NK-92 (cell line): ENCODE data around the gene DDX20.
"Not testable (repeated sequence)": the region's sequence is repeated elsewhere in the genome, so short reads cannot be mapped to it uniquely, and the experiment has no call there.

ENCODE experiments used
- DNase-seq: peaks from one replicate; lab custom pipeline; 2025; ENCODE audit not compliant: unreplicated experiment; lab: John Stamatoyannopoulos, UW

Gene DDX20

DNA sequence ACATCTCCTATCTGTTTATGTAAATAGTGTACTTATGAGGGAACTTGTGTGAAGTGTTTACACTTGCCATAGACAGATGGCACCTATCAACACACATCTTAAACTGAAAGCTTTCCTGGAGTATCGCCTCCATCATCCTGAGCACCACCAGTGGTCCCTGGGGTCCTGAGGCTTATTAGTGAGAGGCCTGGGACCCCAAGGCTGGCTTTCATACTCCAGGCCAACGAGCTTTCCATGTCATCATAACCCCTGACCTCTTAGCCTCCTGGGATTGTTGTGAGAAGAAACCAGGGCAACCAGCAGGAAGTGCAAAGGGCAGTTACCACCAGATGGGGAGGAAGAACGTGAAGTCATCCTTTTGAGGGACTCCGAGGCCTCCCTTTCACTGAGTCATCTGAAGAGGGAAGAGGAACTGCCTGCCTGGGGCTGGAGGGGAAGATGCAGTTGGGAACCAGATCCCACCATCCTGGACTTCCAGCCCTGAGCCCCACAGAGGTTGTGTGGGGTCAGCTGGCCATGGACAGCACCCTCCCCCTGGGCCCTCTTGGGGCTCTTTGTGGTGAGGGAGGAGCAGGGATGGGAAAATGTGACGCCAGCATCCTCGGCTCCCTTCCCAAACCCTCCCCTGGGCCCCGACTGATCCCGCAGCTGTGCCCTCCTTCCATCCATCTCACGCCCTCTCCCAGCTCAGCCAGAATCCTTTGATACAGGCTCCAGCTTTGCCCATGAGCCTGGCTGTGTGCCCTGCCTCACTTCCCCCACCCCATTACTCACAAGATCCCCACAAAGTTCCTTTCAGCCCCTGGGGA lies 22.3 kb upstream of the DDX20 start:
- no peak for DNase-seq

DNA sequence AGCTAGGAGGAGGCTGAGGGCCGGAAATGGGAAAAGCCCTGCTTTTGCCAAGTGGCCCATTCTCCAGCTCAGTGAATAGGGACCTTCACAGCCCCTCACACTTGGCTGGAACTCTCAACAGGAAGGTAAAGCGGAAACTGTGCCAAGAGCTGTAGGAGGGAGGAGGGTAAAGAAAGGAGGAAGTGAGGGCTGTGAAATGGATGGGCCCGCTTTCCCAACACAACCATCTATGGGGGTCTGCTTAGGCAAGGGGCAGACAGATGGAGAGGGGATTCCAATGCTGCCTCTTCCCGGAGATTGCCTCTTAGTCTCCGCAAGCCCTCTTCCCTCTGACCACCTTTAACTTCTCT lies 21.7 kb upstream of the DDX20 start:
- DNase-seq = no peak

DNA sequence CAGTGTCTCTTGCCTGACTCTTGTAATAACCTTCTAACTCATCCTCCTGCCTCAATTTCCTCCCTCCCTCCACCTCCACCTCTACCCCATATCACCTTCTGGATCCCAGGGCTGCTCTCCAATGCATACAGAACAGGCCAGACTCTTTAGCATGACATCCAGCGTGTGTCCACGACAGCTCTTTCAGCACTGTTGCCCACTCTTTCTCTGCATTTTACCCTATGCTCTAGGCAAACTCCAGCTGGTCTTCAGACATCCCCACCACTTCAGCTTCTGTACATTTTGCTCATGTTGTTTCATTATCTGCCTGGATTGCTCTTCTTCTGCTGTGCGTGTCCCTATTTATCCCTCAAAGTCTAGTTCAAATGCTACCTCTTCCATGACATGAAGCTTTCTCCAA lies 21.3 kb upstream of the DDX20 start:
- DNase-seq = no peak

DNA sequence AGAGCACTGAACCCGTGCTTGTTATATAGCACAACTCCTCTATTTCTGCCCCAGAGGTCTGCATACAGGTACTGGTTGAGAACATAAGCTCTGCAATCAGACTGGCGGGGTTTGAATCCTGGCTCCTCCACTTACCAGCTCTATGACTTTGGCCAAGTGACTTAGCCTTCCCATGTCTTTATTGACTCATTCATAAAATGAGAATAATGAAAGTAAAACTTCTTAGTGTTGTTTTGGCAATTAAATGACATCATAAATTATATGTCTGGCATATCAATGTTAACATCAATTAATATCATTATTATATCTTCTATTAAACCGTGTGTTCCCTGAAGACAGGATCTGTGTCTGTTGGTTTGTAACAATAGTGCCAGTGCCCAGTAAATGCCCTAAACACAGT lies 20.8 kb upstream of the DDX20 start:
- DNase-seq = no peak

DNA sequence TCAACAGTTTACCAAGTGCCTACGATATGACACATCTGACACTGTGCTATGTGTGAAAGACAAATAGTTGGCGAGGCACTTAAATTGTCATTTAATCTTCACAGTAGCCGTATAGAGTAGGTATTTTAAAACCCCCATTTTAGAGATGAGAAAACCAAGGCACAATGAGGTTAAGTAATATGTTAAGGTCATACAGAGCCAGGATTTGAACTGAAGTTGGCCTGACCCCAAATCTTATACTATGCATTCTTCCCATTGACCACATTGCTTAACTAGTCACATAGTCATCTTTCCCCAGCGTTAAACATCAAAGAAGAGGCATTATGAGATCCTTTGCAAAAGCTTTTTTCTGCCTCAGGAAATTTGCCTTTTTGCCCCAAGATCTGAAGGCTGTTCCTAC lies 20.4 kb upstream of the DDX20 start:
- DNase-seq = no peak

DNA sequence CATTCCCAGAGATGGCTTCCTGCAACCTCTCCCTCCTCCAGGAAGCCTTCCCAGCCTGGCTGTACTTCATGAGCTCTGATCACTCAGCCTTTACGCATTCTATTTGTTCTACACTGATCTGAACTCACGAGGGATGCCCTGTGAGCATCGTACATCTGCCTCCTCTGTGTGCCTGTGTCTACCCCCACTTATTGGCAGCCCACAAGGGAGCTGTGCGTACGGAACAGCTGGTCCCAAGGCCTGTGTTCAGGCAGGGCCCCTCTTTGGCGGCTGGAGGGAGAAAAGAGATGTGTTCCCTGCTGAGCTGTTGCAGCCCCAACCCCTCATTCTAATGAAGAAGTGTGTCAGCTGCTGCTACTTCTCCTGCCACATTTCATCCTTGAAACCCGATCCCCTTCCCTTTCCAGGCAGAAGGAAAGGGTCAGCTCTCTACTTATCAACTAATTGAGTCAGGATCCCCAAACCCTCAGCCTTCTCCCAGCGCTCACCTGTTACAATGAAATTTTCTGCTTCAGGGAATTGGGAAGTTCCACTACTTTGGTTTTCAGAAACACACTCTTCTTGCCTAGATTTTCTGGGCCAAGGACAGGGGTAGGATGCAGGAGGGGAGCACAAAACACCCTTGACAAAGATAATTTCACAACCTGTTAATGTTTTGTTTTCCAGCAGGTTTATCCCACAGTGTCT lies 19.7 kb upstream of the DDX20 start:
- DNase-seq = no peak

DNA sequence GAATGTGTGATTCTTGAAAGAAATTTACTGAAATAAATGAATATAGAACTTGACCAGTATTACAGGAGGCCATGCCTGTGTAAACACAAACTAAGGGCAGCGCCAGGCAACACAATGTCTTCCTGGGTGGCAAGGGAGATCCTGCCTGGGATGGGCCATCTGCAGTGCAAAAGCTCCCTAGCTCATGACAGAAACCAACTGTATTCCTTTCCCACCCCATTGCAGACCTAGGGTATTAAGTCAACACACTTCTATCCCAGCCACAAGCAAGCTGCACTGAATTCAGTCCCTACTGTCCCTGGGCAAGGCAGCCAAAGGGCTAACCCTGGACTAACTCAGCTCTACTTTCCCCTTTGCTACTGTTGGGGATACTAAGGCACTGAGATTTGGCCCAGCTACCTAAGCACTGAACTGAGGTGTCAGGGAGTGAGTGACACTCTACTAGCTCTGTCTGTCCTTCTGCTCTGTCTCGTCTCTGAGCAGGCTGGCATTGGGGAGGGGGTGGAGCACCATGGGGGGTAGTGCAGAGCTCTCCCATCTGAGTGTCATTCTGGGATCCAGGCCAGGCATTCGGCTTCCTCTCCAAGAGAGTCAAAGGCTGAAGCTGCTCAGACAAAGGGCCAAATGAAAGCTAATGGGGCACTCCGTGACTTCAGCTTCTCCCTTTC lies 19.0 kb upstream of the DDX20 start:
- DNase-seq = no peak

DNA sequence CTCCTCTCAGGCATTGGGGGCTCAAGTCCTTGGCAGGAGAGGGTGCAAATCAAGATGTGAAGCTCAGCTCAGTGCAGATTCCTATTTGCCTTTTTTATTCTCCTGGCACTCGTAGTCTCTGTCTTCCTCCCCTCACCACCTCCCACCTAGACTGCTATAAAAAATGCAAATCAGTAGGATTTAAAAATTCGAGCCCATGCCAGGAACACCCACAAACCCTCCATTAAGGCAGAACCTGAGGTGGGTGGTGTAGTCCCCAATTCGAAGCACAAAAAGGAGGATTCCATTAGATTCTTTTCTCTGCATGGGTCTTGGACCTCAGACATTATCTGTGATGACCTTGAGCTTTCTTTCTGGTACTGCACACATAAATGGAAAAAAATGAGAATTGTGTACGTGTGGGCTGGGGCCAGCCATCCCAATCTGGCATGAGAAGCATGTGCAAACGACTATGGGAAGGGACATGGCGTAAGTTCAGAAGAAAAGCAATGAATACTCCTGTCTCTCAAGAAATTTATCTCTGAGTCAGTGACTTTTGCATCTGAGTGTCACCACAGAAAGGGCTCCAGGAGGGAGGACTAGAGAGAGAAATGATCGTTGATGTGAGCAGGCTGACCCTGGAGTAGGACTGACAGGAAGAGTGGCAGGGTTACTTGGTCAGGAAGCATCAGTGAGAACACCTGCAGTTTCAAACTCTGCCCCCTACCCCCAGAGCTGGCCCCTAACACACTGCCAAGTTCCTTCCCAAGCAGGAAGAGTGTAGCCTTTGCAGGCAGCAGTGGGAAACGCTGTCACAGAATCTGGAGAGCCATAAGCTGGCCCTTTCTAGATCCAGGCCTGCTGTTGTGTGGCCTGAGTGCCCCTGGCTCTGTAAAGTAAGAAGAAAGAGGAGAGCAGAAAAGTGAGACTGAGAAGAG lies 18.2 kb upstream of the DDX20 start:
- DNase-seq = no peak

DNA sequence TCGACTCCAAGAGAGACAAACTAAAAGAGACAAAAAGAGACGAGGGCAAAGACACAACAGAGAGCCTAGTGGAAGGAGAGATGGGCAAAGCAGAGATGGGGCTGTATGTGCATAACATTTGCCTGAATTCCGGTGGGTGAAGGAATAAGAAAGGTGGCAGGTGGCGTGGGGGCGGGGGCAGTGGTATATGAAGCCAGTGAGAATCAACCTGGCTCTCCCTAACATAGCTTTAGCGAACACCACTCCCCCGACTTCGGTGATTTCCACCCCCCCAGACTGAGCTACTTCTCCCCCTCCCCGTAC lies 17.6 kb upstream of the DDX20 start:
- no peak for DNase-seq

DNA sequence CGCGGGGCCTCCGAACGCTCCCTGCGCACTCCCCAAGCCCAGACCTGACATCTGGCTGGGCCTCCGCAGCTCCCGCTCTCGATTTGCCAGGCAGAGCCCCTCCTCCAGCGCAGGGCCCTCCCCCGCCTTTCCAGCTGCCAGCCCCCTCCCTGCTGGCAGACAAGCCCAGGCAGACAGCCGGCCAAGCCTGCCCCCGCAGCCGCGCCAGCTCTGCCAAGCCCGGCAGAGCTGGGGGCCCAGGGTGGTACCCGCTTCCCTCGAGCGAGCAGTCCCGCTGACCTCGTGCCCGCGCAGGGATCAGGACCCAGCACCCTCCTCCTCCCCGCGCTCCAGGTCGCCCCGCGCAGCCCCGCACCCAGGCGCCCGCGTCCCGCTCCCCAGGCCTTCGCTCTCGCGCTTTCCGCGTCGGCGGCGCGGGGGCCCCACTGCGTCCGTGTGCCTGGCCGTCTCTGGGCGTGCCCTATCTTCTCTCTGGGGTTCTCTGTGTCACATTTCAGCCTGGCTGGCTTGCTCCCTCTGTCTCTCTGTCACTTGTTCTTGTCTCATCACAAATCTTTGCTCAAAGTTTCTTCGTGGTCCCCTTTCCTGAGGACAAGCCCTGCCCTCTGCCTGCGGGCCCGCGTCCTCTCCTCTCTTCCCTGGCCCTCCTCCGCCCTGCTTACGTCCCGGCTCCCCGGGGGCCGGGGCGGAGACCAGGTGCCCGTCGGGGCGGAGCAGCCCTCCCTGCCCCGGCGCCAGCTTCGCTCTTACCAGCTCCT lies 17.1 kb upstream of the DDX20 start:
- no peak for DNase-seq

DNA sequence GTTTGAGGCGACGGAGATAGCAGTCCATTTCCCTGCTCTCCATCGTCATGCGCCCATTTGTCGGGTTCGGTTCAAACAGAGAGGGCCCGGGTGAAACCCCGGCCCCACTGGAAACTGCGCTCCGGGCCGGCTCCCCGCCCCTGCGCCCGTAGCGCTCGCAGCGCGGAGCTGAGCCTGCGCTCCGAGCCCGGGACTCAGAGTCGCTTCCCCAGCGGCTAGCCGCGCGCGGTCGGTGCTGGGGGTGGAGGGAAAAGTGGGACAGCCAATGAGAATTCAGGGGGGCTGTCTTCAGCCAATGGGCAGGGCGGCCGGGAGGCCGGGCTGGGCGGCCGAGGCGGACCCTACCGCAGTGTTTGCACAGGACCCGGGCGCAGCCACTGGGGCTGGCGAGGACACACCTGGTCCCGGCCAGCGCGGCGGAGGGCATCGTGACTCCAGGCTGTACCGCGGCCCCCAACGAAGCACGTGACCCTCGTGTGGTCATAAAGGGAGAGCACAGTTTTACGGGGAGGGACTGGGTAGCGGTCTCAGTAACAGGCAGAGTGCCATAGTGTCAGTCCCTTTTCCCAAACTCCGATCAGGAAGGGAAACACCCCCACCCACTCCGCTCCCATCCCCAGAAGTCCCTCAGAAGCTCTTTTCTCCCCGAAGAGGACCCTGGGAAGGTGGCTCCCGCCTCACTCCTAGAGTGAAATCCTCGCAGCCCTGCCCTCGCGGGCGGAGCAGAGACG lies 16.3 kb upstream of the DDX20 start, which contains the start of gene INKA2:
Gene INKA2 (minus strand): TSS at position 202 of the 731 bp plus-strand sequence. CDS start 153 bp downstream, at position 49.
- DNase-seq = no peak

DNA sequence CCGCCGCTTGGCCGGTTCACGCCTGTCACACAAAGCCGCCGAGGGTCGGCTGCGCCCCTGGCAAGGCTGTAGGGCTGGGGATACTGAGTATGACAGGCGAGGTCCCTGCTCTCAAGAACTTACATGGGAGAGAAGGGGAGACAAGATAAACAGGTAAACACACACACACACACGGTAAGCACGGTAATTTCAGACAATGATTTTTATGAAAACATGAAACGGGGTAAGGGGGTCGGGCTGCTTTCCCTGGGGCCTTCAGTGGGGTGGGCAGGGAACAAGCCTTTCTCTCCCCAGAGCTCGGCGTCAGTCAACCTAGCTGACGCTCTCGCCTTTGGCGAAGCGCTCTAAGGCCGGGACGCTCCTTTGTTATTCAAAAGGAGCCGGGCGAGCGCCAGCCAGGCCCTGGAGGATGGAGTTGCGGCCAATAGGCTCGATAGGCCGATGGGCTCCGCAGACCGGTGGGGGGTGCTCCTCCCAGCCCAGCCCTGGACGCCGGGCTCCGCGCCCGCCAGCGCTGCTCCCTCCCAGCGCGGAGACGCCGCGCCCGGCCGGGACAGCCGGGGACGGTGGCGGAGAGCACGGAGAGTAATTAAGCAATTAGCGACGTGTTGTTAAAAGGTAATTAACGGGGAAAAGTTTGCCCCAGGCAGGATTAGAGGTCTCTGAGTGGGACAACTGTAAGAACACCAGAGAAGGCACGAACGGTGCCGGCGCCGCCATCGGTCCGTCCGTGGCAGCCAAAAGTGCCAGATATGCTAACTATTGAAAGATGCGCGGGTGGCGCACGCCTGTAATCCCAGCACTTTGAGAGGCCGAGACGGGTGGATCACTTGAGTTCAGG lies 15.6 kb upstream of the DDX20 start:
- DNase-seq = no peak

DNA sequence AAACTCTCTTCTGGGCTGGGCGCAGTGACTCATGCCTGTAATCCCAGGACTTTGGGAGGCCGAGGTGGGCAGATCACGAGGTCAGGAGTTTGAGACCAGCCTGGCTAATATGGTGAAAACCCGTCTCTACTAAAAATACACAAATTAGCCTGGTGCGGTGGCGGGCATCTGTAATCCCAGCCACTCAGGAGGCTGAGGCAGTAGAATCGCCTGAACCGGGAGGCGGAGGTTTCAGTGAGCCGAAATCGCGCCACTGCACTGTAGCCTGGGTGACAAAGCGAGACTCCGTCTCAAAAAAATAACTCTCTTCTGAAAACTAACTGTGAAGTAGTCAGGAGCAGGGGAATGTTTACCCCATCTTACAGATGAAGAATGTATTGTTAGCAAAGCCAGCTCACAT lies 13.4 kb upstream of the DDX20 start:
- DNase-seq = not testable (repeated sequence)

DNA sequence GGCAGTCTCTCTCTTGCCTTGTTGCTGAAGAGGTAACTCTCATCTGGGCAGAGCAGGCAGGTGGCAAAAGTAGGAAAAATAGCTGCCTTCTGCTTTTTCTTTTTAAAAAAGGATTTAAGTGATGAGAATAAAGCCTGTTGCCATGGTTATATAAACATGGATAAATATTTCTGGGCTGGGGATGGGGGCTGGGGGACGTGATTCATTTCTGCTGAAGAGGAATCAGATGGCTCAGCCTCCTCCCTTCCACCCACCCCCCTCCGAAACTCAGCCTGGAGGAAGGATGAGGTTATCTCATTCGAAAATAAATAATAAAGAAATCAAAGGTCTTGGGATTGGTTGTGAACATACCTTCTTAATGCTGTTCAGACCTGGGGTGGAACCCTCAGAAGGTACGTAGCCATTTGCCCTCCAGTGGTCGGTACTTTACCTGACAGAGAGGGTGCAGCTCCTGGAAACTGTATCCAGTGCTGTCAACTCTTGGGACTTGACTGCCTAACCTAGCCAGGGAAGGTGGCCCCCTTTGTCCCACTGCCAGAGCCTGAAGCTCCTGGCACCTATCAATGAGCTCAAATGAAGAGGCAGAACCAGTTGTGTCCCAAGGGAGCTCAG lies 12.7 kb upstream of the DDX20 start:
- DNase-seq = no peak

DNA sequence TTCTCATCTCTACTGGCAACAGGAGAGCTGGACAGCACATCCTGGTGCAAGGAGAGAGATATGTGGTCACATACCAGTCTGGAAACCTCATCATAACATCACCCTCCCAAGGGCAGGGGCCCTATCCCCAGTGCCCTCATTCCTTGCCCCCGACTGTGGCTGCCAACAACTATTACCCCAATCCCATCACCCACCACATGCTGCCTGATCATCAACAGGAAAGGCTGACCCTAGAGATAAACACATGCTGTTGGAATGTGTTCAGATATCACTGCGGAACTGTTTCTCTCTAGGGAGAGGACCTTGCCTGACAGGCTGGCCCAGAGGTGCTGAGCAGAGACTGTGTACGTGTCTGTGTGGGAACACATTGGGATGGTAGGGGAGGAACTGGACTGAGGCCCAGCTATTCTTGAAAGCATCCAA lies 12.0 kb upstream of the DDX20 start:
- no peak for DNase-seq

DNA sequence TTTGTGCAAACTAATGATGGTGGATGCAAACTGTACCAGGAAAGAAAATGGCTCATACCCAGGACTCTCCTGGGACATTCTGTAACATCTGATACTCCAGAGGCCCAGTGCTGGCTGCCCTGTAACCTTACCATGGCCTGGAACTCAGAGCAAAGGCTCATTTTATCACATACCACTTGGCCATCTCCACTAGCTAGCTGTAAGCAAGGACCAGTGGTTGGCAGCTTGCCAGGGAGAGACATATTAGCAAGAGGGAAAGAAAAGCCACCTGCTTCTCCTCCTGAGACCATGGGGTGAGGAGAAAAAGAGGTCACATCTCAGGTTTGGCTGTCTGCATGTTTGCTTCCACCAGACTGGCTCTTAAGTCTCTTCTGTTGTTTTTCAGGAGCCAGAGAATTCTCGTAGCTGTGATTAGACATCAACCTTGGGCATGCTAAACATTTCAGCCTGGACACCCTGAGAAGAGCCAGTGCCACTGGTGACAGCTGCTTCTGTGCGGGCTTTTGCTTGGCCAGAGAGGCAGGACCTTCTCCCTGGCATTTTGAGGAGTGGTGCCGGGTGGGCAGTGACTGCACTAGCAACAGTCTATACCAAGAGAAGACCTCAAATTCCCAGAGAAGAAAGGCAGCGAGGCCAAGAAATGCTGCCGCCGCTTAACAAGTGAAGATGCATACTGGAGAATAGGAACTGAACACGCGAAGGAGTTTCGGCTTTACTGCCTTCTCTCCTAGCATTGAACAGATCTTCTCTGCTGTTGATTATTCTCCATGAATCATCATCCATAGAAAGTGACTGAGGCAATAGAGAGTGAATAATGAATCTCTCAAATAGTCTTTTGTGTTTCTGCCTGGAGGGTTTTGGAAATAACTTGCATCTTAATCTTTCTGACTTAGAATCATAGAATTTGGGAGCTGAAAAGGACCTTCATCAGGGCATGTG lies 9.8 kb upstream of the DDX20 start:
- no peak for DNase-seq

DNA sequence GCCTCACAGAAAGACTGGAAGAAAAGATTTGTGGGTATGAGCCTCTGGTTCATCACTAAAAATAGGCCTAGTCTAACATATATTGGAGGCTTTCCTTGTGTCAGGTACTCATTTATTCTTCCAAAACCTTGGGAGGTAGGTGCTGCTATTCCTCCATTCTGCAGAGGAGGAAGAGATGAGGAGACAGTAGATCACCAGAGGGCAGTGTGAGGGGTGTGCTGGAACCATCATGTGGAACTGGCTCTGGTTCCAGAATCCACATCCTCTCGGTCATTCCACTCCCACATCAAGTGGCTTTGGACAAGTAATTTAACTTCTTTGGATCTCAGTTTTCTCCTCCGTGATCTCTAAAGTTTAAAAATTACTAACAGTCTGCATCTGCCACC lies 9.1 kb upstream of the DDX20 start:
- no peak for DNase-seq
